HG02970 (cell line): ENCODE measurements around the gene C16orf92.

Experiments
- ATAC-seq: cut with Tn5 transposase; IDR thresholded peaks from one replicate; pipeline ENCODE4 v1.9.1; 2021; ENCODE audit warnings: mild to moderate bottlenecking, moderate library complexity, moderate number of reproducible peaks; ENCODE audit not compliant: unreplicated experiment, low FRiP score

Gene C16orf92, protein sequence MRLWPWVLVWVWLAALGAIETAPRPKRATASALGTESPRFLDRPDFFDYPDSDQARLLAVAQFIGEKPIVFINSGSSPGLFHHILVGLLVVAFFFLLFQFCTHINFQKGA

DNA sequence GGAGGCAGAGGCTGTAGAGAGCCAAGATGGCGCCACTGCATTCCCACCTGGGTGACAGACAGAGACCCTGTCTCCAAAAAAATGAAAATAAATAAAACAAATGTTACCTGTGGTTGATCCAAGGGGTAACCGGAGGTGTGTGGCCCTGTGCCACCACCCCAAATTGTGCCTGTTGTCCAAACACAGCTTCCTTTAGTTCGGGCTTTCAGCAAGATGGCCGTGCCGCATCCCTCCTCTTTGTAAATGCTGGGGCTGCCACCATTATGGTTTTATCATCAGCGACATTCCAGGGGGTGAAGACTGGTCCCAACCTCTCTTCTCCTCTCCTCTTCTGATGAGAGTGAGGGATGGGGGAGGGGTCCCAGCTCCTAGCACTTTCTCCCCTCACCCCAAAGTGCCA lies at the start of gene C16orf92:
C16orf92 (plus strand) TSS at position 312 of the 400 bp plus-strand sequence. CDS start 143 bp downstream, outside the sequence.
- ATAC-seq = no peak

DNA sequence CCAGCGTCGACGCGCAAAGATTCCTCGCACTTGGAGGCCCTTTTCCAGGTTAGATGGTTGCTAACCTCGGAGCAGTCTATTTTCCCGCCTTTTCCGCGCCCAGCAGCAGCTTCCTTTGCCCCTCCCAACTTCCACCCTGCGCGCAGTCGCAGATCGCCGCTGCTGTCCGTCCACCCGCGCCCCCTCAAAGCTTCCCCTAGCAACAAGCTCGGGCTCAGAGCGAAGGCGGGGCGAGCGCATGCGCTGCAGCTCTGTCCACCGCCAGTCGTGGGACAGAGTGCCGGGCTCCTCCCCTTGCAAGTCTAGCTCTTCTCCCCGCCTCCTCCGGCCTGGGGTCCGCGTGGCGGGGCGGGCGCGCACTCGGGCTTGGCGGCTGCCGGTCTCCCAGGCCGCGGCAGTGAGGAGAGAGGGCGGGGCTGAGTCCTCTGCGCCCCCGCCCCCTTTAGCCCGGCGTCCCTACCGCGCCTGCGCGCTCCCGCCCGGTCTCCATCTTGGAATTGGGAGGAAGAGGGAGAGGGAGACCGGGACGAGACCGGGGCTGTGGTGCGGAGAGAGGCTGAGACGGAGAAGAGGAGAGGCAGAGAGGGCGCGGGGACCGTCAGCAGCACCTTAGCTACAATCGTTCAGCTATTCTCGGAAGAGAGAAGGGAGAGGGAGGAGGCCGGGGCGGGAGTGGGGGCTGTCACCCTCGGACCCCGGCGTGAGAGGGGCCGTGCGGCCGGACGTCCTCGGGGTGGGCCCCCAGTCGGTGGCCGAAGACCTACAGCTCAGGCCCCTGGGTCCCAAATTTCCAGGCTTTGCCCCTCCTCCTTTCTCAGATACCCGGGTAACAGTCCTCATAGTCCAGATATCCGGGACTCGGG lies 49.4 kb upstream of the C16orf92 start, which contains the start of gene TAOK2:
TAOK2 (plus strand) TSS at position 485 of the 863 bp plus-strand sequence. CDS start 3,905 bp downstream, outside the sequence.
- peak; percentile 97 for ATAC-seq

DNA sequence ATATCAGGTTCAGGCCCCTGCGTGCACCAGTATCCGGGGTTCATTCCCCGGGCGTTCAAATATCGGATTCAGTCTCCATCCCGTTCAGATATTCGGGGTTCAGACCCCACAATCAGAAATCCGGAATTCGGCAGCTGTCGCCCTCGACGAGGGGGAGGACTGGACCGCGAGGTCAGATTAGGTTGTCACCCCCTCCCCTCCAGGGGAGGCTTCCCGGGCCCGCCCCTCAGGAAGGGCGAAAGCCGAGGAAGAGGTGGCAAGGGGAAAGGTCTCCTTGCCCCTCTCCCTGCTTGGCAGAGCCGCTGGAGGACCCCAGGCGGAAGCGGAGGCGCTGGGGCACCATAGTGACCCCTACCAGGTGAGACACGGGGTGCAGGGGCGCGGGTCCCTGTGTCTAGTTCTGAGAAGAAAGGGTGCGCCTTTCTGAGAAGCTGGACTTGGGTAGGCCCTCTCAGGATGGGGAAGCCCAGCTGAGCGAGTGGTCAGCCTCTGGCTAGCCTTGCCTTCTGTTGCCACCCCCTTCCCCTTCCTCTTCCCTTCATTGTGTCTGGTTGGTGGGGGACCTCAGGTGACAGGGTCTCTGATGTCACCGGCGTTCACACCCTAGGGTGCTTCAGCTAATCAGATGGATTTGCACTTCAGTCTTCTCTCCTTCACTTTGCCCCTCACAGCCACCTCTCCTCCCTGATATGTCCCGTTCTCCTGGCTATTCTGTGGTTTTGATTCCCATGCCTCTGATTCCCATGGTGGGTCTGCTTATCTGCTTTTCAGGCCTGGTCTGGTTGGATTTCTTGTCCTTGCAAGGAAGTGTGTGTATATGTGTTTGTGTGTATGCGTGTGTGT lies 48.5 kb upstream of the C16orf92 start:
- ATAC-seq = no peak

DNA sequence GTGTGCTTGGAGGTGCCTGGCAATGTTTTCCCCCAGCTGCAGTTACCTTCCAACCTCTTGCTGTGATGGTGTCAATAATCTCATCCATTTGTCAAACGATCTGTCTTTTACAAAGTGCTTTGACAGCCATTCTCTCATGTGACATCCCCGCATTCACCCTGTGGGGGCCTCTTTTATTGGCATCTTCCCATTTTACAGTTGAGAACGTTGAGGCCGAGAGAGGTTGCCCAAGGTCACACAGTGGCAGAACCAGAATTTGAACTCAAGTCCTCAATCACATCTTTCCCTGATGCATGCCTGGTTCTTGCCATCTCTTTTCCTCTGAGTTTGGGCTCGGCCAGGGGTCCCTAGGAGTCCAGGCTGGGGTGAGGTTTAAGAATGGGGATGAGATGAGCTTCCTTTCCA lies 47.9 kb upstream of the C16orf92 start:
- ATAC-seq = no peak

DNA sequence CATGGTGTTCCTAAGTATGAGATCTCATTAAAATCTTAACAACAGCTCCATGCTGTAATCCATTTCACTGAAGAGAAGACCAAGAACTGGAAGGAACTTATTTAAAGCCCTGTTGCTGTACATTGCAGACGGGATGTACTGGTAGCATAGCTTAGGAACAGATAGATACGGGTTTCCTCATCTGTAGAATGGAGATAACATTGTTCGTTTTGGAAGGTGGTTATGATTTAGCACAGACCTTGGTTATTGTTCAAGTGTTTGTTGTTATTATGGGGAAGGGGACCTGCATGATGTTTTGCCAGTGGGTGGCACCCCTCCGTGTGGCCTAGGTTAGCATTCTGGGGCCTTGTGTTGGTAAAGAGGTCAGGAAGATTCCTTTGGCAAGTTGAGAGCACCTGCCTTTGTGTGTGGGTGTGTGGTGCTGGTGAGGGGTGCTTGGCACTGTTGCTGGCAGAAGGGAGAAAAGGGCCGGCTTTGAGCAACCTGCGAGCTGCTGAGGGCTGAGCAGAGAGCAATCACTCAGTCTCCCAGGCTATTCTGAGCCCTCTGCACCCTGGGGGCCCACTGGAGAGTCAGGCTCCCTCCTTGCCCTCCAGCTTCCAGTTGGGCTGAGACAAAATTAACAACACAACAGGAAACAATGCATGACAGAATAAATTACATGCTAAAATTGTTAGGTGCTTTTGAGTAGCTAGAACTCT lies 47.0 kb upstream of the C16orf92 start:
- no peak for ATAC-seq

DNA sequence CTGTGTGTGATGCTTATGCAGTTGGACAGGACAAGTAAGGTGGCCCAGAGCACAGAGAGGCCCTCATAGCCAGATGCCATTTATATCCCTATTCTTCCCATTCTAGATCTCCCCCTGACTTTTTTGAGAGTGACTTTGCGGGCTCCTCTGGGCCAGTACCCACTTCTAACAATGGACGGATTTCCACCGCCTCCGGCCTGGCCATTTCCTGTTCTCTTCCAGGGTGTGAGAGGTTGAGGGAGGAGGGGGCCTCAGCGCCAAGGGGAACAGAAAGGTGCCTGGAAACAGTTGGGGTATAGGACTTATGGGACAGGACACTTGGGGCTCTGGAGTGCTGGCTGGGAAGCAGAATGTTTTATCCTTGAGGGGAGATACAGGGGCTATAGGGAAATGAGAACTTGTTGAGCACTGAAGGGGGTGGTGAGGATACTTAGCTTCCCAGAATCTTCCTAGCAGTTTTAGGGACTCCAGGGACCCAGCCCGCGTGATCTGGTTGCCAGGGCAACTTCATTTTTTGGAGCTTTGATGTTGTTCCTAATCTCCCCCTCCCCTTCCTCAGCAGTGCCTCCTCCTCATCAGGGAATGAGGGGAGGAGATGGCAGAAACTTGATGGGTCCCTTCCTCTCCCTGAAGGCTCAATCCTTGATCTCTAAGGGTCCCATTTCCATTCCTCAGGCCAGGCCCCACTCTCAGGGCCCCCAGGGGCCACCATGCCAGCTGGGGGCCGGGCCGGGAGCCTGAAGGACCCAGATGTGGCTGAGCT lies 45.8 kb upstream of the C16orf92 start:
- no peak for ATAC-seq

DNA sequence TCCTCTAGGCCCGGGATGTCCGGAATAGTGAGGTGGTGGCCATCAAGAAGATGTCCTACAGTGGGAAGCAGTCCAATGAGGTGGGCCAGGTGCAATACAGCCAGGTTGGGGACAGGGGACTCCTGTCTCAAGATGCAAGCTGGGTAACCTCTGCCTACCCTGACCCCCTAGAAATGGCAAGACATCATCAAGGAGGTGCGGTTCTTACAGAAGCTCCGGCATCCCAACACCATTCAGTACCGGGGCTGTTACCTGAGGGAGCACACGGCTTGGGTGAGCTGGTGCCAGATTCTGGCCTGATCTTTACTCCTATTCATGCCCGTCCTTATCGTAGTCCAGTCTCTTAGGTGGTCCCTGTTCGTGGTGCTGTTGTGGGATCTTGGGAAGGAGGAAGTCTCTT lies 44.9 kb upstream of the C16orf92 start:
- ATAC-seq = no peak

DNA sequence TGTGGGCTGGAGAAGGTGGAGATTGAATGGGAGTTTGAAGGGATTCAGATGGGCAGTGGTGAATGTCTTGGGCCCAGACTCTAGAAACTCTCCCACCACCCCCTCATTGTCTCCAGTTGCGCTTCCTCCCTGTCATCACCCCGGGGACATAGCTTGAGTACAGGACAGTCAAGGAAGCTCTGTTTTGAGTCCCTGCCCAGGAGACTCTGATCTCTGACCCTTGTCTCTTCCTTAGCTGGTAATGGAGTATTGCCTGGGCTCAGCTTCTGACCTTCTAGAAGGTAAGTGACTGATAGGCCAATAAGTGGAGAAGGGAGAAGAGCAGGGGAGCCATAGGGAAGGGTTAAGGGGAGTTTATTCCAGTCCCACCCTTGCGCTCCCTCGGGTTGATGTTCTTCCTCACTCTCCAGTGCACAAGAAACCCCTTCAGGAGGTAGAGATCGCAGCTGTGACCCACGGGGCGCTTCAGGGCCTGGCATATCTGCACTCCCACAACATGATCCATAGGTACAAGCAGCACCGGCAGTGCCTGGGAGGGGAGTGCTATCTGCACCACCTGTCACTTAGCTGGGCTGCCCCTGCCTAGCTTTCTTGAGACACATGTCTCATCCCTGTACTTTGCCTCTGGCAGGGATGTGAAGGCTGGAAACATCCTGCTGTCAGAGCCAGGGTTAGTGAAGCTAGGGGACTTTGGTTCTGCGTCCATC lies 44.3 kb upstream of the C16orf92 start:
- ATAC-seq = no peak

DNA sequence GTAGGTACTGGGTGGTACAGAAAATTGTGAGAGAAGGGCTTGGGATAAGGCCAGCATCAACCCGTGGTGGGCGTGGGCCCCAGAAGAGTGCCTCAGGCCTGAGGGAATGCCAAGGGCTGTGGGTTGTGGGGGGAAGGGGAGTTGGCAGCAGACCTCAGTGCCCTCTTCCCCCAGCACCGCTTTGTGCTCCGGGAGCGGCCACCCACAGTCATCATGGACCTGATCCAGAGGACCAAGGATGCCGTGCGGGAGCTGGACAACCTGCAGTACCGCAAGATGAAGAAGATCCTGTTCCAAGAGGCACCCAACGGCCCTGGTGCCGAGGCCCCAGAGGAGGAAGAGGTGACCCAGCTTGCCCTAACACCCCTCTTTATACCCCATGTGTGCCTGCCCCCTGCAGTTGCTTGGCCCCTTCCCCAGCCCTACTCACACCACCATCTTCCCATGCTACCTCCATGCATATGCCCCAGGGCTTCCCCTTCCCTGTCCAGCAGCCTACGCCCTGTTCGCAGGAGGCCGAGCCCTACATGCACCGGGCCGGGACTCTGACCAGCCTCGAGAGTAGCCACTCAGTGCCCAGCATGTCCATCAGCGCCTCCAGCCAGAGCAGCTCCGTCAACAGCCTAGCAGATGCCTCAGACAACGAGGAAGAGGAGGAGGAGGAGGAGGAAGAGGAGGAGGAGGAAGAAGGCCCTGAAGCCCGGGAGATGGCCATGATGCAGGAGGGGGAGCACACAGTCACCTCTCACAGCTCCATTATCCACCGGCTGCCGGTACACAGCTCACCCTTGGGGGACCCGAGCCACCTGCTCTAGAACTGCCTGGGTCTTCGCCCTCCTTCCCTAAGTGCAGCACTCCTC lies 40.2 kb upstream of the C16orf92 start:
- no peak for ATAC-seq

DNA sequence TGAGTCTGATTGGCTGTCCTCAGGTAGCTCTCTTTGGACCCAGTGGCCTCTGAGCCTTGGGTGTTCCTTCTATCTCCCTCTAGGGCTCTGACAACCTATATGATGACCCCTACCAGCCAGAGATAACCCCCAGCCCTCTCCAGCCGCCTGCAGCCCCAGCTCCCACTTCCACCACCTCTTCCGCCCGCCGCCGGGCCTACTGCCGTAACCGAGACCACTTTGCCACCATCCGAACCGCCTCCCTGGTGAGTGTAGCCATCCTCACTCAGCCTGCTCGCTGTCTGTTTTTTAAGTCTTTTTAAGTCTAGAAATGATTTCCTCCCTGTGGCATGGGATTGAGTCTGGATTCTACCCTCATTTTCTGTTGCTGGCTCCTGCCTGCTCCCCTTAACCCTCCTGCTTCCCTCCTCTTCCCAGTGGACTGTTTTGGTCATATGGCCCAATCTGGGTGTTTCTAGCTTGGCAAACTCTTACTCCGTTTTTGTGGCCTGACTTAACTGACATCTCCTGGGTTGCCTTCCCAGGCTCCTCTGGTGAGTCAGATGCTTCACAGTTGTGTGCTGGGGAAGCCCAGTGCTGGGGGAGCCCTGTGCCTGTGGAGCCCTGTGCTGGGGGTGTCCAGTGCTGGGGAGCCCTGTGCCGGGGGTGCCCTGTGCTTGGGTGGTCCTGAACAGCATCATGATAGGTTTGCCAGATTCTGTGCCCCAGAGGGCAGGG lies 39.4 kb upstream of the C16orf92 start:
- ATAC-seq = no peak

DNA sequence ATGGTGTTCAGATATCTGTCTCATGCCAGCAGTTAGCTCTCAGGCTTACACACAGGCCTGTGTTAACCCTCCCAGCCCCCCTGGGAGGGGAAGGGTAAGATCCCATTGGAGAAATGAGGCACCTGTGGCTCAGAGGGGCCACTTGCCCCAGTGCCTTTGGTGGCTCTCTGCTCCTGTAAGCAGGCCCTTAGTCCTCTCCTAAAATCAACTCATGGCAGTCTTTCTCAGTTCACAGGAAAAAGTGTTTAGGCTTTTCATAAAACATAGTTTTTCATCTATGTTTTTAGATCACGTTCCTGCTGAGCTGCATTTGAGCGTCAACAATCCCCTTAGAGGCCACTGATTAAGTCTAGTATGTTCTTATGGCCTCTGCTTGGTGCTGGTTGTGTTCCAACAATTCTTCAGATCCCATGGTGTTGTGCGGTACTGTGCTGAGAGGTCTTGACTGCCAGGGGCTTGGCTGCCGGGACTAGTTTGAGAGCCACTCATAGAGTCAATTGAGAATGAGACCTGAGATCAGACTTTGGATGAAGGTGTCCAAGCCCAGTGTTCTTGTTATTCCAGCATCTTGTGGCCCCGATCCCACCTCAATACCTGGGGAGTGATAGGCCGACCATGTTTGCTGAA lies 38.7 kb upstream of the C16orf92 start:
- no peak for ATAC-seq

DNA sequence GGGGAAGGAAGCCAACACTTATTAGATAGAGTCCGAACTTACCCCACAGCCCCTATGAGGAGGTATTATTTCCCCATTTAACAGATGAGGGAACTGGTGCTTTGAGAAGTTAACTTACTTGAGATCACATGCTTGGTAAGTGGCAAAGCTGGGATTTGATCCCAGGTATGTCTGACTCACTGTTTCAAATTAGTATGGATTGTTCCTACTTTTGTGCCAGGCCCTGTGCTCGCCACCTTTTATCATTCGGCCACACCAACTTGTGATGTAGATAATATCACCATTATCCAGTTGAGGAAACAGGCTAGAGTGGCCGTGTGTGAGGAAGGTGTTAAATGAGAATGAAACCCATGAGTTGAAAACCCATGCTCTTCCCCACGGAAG lies 38.2 kb upstream of the C16orf92 start:
- no peak for ATAC-seq

DNA sequence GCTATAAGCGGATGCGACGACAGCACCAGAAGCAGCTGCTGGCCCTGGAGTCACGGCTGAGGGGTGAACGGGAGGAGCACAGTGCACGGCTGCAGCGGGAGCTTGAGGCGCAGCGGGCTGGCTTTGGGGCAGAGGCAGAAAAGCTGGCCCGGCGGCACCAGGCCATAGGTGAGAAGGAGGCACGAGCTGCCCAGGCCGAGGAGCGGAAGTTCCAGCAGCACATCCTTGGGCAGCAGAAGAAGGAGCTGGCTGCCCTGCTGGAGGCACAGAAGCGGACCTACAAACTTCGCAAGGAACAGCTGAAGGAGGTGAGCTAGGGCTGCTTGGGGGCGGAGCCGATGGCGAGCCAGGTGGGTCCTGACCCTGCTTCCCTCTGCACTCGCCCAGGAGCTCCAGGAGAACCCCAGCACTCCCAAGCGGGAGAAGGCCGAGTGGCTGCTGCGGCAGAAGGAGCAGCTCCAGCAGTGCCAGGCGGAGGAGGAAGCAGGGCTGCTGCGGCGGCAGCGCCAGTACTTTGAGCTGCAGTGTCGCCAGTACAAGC lies 37.7 kb upstream of the C16orf92 start:
- ATAC-seq = no peak

DNA sequence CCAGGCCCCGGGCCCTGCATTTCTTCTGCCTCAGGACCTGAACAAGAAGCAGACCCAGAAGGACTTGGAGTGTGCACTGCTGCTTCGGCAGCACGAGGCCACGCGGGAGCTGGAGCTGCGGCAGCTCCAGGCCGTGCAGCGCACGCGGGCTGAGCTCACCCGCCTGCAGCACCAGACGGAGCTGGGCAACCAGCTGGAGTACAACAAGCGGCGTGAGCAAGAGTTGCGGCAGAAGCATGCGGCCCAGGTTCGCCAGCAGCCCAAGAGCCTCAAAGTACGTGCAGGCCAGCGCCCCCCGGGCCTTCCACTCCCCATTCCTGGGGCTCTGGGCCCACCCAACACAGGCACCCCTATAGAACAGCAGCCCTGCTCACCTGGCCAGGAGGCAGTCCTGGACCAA lies 36.8 kb upstream of the C16orf92 start:
- no peak for ATAC-seq

DNA sequence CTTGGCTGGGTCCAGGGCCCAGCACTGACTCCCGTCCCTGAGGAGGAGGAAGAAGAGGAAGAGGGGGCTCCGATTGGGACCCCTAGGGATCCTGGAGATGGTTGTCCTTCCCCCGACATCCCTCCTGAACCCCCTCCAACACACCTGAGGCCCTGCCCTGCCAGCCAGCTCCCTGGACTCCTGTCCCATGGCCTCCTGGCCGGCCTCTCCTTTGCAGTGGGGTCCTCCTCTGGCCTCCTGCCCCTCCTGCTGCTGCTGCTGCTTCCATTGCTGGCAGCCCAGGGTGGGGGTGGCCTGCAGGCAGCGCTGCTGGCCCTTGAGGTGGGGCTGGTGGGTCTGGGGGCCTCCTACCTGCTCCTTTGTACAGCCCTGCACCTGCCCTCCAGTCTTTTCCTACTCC lies 36.1 kb upstream of the C16orf92 start:
- no peak for ATAC-seq

DNA sequence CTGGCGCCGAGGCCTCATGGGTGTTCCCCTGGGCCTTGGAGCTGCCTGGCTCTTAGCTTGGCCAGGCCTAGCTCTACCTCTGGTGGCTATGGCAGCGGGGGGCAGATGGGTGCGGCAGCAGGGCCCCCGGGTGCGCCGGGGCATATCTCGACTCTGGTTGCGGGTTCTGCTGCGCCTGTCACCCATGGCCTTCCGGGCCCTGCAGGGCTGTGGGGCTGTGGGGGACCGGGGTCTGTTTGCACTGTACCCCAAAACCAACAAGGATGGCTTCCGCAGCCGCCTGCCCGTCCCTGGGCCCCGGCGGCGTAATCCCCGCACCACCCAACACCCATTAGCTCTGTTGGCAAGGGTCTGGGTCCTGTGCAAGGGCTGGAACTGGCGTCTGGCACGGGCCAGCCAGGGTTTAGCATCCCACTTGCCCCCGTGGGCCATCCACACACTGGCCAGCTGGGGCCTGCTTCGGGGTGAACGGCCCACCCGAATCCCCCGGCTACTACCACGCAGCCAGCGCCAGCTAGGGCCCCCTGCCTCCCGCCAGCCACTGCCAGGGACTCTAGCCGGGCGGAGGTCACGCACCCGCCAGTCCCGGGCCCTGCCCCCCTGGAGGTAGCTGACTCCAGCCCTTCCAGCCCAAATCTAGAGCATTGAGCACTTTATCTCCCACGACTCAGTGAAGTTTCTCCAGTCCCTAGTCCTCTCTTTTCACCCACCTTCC lies 35.5 kb upstream of the C16orf92 start:
- ATAC-seq = no peak
